NCI-H345 treated with DMSO at 0.1 percent for 48 hours (cell line): Measurements from ENCODE around the gene PRPF40A.

Experiments used
- DNase-seq: peaks from one replicate; lab custom pipeline; 2025; ENCODE audit not compliant: unreplicated experiment; lab: John Stamatoyannopoulos, UW

PRPF40A gene

GRCh38 chr2:152620985-152621384 lies 96.3 kb downstream of the PRPF40A start:
- no peak for DNase-seq

GRCh38 chr2:152620208-152620607 lies 97.1 kb downstream of the PRPF40A start:
- DNase-seq, result no peak

DNA sequence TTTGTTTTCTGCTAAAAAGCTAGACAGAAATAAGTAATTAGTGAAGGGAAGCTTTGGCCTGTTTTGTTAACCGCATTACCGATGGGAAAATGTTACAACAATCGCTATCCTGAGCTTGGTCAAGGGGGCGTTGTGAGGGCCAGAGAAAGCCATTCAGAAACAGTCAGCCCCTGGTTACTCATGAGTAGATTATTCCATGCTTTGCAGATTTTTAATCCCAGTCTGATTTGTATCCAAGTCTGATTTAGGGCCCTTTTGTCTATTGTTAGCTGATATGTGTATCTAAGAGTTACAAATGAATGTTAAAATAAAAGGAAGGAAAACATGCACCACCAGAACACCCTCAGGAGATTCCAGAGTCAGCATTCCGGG lies 99.1 kb downstream of the PRPF40A start:
- no peak for DNase-seq

- no peak for DNase-seq
These were observed 99.6 kb downstream of the PRPF40A start for GRCh38 chr2:152617456-152618192.

- no peak for DNase-seq
These were observed 102.1 kb downstream of the PRPF40A start for GRCh38 chr2:152615177-152615576.

DNA sequence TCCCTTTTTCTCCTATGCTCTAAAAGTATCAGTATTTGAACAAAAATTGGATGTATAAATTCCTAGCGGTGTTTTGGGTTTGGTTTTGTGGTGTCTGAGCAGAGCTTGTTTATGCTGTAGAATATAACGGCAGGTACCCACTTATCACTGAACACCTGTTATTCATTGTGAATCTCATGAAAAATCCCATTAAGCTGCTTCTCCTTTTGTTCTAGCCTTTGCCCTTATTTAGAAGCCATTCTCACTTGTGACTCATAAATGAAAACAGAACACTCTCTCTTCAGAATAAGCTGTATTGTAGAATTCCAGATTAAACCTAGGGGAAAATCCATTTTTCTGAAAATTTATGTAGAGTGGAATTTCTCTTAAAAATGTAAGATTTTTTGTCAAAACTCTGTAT lies 104.0 kb downstream of the PRPF40A start:
- no peak for DNase-seq

GRCh38 chr2:152611458-152612231 lies 105.6 kb downstream of the PRPF40A start:
- DNase-seq, result no peak

DNA sequence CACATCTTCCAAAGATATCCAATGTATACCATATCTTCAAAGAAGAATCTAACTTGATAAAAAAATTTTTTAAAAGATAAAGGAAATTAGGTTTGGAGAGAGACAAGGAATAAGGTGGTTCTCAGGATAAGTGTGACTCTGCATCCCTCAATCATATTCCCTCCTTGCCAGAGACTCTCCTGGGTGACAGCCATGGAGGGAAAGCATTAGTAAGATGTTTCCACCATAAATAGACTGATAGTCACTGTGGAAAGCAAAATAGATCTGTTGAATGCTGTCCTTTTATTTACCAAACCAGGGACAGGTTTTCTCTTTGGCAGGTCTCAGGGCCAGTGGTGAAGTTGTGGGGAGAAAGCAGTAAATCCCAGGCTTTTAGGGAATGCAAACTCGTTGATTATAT lies 107.6 kb downstream of the PRPF40A start:
- DNase-seq, result no peak

GRCh38 chr2:152609154-152609553 lies 108.1 kb downstream of the PRPF40A start:
- no peak for DNase-seq

GRCh38 chr2:152607793-152608300 lies 109.4 kb downstream of the PRPF40A start:
- no peak for DNase-seq

DNA sequence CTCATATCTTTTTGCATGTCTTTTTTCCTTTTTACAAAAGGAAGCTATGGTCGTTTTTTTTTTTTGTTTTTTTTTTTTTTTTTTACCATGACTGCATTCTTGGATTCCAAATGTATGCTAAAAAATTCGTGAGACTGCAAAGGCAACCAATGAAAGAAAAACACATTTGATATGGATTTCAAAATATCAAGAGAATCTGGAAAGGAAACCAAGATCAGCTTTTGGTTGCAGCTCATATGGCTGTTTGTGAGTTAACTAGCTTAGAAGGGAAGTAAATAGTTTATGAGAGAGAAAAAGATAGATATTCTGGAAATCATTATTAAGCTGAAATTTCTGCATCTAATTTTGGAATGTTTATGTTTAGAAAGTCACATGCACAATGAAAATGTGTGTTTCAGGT lies 110.3 kb downstream of the PRPF40A start:
- no peak for DNase-seq

- DNase-seq, result no peak
These were observed 111.2 kb downstream of the PRPF40A start for GRCh38 chr2:152606081-152606480.

- no peak for DNase-seq
These were observed 114.1 kb downstream of the PRPF40A start for GRCh38 chr2:152603166-152603565.

GRCh38 chr2:152602750-152603149 lies 114.5 kb downstream of the PRPF40A start:
- DNase-seq, result no peak
